22Rv1 (cell line): Measurements from ENCODE around the gene MAPKAPK3.
"Not testable (repeated sequence)": the region's sequence is repeated elsewhere in the genome, so short reads cannot be mapped to it uniquely, and the experiment has no call there.

Experiments used
- H3K27ac ChIP-seq: fragments of 450-650 bp; 2 replicates; pipeline ENCODE4 v1.5.1; 2017
- CTCF ChIP-seq: fragments of 450-650 bp; IDR thresholded peaks from 2 replicates; pipeline ENCODE4 v1.5.1; 2017; ENCODE audit warnings: mild to moderate bottlenecking
- ZFX ChIP-seq: fragments of 450-650 bp; IDR thresholded peaks from 2 replicates; pipeline ENCODE4 v1.6.1; 2017; ENCODE audit warnings: antibody characterized with exemption, borderline replicate concordance

Gene MAPKAPK3

GRCh38 chr3:50657816-50658215 lies 40.9 kb downstream of the MAPKAPK3 start:
- TF ChIP-seq CTCF (no peak), ZFX (no peak)
- H3K27ac ChIP-seq: no peak overlapping the region

- no peak overlapping the region for H3K27ac ChIP-seq
- no peak for TF ChIP-seq ZFX
- no peak for TF ChIP-seq CTCF
Observed at GRCh38 chr3:50658416-50658815, 41.5 kb downstream of the MAPKAPK3 start.

- no peak overlapping the region for H3K27ac ChIP-seq
- TF ChIP-seq CTCF (no peak), ZFX (no peak)
Observed at GRCh38 chr3:50658831-50659230, 41.9 kb downstream of the MAPKAPK3 start.

- TF ChIP-seq CTCF (no peak), ZFX (no peak)
- no peak overlapping the region for H3K27ac ChIP-seq
Observed at GRCh38 chr3:50660386-50660785, 43.4 kb downstream of the MAPKAPK3 start.

GRCh38 chr3:50661321-50661837 lies 44.4 kb downstream of the MAPKAPK3 start:
- no peak overlapping the region for H3K27ac ChIP-seq
- no peak for TF ChIP-seq ZFX
- no peak for TF ChIP-seq CTCF

GRCh38 chr3:50662408-50662807 lies 45.5 kb downstream of the MAPKAPK3 start:
- TF ChIP-seq ZFX (no peak), CTCF (no peak)
- no peak overlapping the region for H3K27ac ChIP-seq

GRCh38 chr3:50665081-50665840 lies 48.3 kb downstream of the MAPKAPK3 start:
- H3K27ac ChIP-seq: no peak overlapping the region
- no peak for TF ChIP-seq CTCF

GRCh38 chr3:50665841-50666115 lies 48.8 kb downstream of the MAPKAPK3 start:
- H3K27ac ChIP-seq: not testable (repeated sequence)
